HCT116 (cell line): ENCODE measurements around the gene TTC39C. TPM values are rescaled to one million over a fixed set of nuclear protein-coding genes. Genes with fewer than 3 reads are reported as not detected.

Source experiments
- ATAC-seq: fragments of 200-7000 bp; cut with Tn5 transposase; 2 replicates; pipeline ENCODE4 v1.9.1; 2020; ENCODE audit warnings: mild to moderate bottlenecking, moderate library complexity
- BruUV-seq: library from RNA; stranded (reverse); fragments of 400-500 nt; replicated peaks from 2 replicates; lab custom pipeline; 2021; lab: Mats Ljungman, UMichigan
- CTCF ChIA-PET: fragments of 300-600 bp; sonication (Branson Sonifier 250); formaldehyde crosslinking; loops from one replicate; lab custom pipeline; 2021; ENCODE audit warnings: antibody characterized with exemption; lab: Charles Lee
- POLR2A ChIA-PET: fragments of 300-600, 350-600 bp; sonication (Branson Sonifier 250); formaldehyde crosslinking; loops from one replicate; lab custom pipeline; 2021; ENCODE audit warnings: antibody characterized with exemption; lab: Charles Lee
- RAD21 ChIA-PET, 2 experiments: fragments of 300-600 bp; sonication (Branson Sonifier 250); formaldehyde crosslinking; loops; one replicate each; lab custom pipeline; 2023; ENCODE audit warnings: low total read pairs in 2 of 2; ENCODE audit not compliant: uncharacterized antibody in 2 of 2, unreplicated experiment in 2 of 2, low non-redundant PET in 1 of 2; lab: Charles Lee
- DNase-seq: peaks from one replicate; pipeline ENCODE4 v3.0.0-alpha.2; 2010; ENCODE audit warnings: low read depth, low spot score
- H2AFZ ChIP-seq: fragments of 200-600 bp; shearing (Covaris generic), sonication (generic); 2 replicates; pipeline ENCODE4 v1.6.1; 2017; ENCODE audit warnings: low read depth, mixed run types, mixed read lengths, antibody characterized with exemption, low read length; ENCODE audit not compliant: poor library complexity, severe bottlenecking
- H3K27ac ChIP-seq: 2 replicates; pipeline ENCODE4 v1.5.1; 2012; ENCODE audit warnings: low read depth, low read length
- H3K27me3 ChIP-seq: fragments of 200-600 bp; sonication (generic); 2 replicates; pipeline ENCODE4 v1.6.1; 2016; ENCODE audit warnings: mixed run types, low read length, mixed read lengths; ENCODE audit not compliant: insufficient read depth
- H3K36me3 ChIP-seq, 2 experiments: fragments of 200-500 bp in 1 of 2; fragments of 200-600 bp in 1 of 2; sonication (Bioruptor generic) in 1 of 2; sonication (generic) in 1 of 2; 2 replicates each; pipeline versions ENCODE4 v1.5.1 to v1.6.1; 2014 to 2016; ENCODE audit warnings: low read length in 2 of 2, inconsistent platforms in 1 of 2, mixed read lengths in 1 of 2, mixed run types in 1 of 2; ENCODE audit not compliant: insufficient read depth in 2 of 2, control insufficient read depth in 1 of 2
- H3K4me1 ChIP-seq, 2 experiments: fragments of 200-600 bp in 1 of 2; sonication (generic) in 1 of 2; 2 replicates each; pipeline versions ENCODE4 v1.5.1 to v1.6.1; 2012 to 2017; ENCODE audit warnings: low read length in 2 of 2, inconsistent platforms in 1 of 2, mild to moderate bottlenecking in 1 of 2, mixed read lengths in 1 of 2, mixed run types in 1 of 2, moderate library complexity in 1 of 2; ENCODE audit not compliant: insufficient read depth in 2 of 2, control insufficient read depth in 1 of 2
- H3K4me2 ChIP-seq: fragments of 200-600 bp; sonication (generic); 2 replicates; pipeline ENCODE4 v1.6.1; 2017; ENCODE audit warnings: mixed run types, low read length, mixed read lengths
- H3K4me3 ChIP-seq, 2 experiments: fragments of 200-600 bp in 1 of 2; sonication (generic) in 1 of 2; replicated peaks in 1 of 2; 2 replicates each; pipeline ENCODE4 v1.5.1; 2011 to 2016; ENCODE audit warnings: low read length in 2 of 2, control low read depth in 1 of 2, low read depth in 1 of 2, mild to moderate bottlenecking in 1 of 2, mixed read lengths in 1 of 2, mixed run types in 1 of 2
- H3K79me2 ChIP-seq: fragments of 200-600 bp; sonication (generic); 2 replicates; pipeline ENCODE4 v1.6.1; 2017; ENCODE audit warnings: mild to moderate bottlenecking, mixed run types, low read length, moderate library complexity, mixed read lengths; ENCODE audit not compliant: insufficient read depth
- H3K9ac ChIP-seq: fragments of 200-600 bp; sonication (generic); 2 replicates; pipeline ENCODE4 v1.6.1; 2016; ENCODE audit warnings: low read length, mixed read lengths
- H3K9me2 ChIP-seq: fragments of 200-600 bp; sonication (generic), shearing (Covaris generic); 2 replicates; pipeline ENCODE4 v1.6.1; 2017; ENCODE audit warnings: mixed run types, mild to moderate bottlenecking, moderate library complexity; ENCODE audit not compliant: insufficient read depth
- H3K9me3 ChIP-seq, 2 experiments: fragments of 200-500 bp in 1 of 2; fragments of 200-600 bp in 1 of 2; sonication (Bioruptor generic) in 1 of 2; sonication (generic) in 1 of 2; 2 replicates each; pipeline ENCODE4 v1.6.1; 2014 to 2017; ENCODE audit warnings: low read length in 2 of 2, mixed read lengths in 2 of 2, inconsistent platforms in 1 of 2, low read depth in 1 of 2, mild to moderate bottlenecking in 1 of 2, mixed run types in 1 of 2, moderate library complexity in 1 of 2; ENCODE audit not compliant: control insufficient read depth in 1 of 2, insufficient read depth in 1 of 2
- H4K20me1 ChIP-seq: fragments of 200-600 bp; sonication (generic), shearing (Covaris generic); 2 replicates; pipeline ENCODE4 v1.6.1; 2017; ENCODE audit warnings: mixed run types, mild to moderate bottlenecking, moderate library complexity; ENCODE audit not compliant: insufficient read depth
- ATF3 ChIP-seq: IDR thresholded peaks from 2 replicates; pipeline ENCODE4 v1.6.1; 2012
- CBX3 ChIP-seq: IDR thresholded peaks from 2 replicates; pipeline ENCODE4 v1.6.1; 2012; ENCODE audit warnings: low read depth
- EGR1 ChIP-seq: IDR thresholded peaks from 2 replicates; pipeline ENCODE4 v1.6.1; 2012; ENCODE audit warnings: low read depth
- ELF1 ChIP-seq: IDR thresholded peaks from 2 replicates; pipeline ENCODE4 v1.6.1; 2012; ENCODE audit warnings: low read depth, borderline replicate concordance
- EZH2 ChIP-seq: fragments of 200-600 bp; sonication (generic); IDR thresholded peaks from 2 replicates; pipeline ENCODE4 v1.6.1; 2017; ENCODE audit warnings: antibody characterized with exemption, mixed run types
- POLR2AphosphoS5 ChIP-seq: IDR thresholded peaks from 2 replicates; pipeline ENCODE4 v1.6.1; 2011; ENCODE audit warnings: mild to moderate bottlenecking, low read depth, low read length, moderate library complexity
- SIN3A ChIP-seq: IDR thresholded peaks from 2 replicates; pipeline ENCODE4 v1.6.1; 2012; ENCODE audit warnings: low read depth
- SP1 ChIP-seq: IDR thresholded peaks from 2 replicates; pipeline ENCODE4 v1.6.1; 2012; ENCODE audit warnings: low read depth
- TCF7L2 ChIP-seq: IDR thresholded peaks from 2 replicates; pipeline ENCODE4 v1.7.0; 2011; ENCODE audit warnings: borderline replicate concordance, inconsistent platforms; ENCODE audit not compliant: insufficient read depth, insufficient read length; ENCODE audit errors: extremely low read depth
- YY1 ChIP-seq: IDR thresholded peaks from 2 replicates; pipeline ENCODE4 v1.6.1; 2011; ENCODE audit warnings: low read length, low read depth, moderate library complexity, mild to moderate bottlenecking; ENCODE audit not compliant: insufficient replicate concordance; ENCODE audit errors: extremely low read depth
- ZFX ChIP-seq: fragments of 450-650 bp; IDR thresholded peaks from 2 replicates; pipeline ENCODE4 v1.6.1; 2017
- intact Hi-C: fragments of 100-400 bp; cut with micrococcal nuclease; formaldehyde crosslinking; loops from 2 replicates; pipeline ENCODE4 v1.10.0; 2022
- total RNA-seq: library from RNA; stranded (reverse); gene quantifications from one replicate; pipeline ENCODE4 v1.2.1, GENCODE V29; 2021; ENCODE audit not compliant: unreplicated experiment
- TF ChIP-seq, protein P1 (sequence below): IDR thresholded peaks from 2 replicates; pipeline ENCODE4 v1.6.1; 2012; ENCODE audit warnings: low read depth
- TF ChIP-seq, protein P2 (sequence below): IDR thresholded peaks from 2 replicates; pipeline ENCODE4 v1.6.1; 2011; ENCODE audit warnings: mild to moderate bottlenecking, low read length, moderate library complexity; ENCODE audit not compliant: insufficient replicate concordance; ENCODE audit errors: extremely low read depth
- TF ChIP-seq, protein P3 (sequence below): IDR thresholded peaks from 2 replicates; pipeline ENCODE4 v1.6.1; 2012

The TTC39C gene
- total RNA-seq, 1 experiment from 2014 or later: 24.8 TPM

DNA sequence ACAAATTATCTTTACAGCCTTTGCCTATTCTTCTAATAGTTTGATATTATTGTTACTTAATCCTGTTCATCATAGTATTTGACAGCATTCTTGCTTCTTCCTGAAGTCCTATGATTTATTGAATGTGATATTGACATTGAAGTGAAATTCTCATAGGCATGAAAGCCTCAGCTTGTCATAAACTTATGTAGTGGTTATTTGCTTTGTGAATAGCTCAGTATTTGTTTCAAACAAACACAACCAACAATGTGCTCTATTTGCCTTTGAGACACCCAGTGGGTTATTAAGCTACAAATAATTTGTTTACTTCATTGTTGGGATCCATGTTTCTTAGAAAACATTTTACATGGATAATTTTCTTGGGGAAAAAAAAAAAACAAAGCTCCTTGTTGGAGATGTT, 57.2 kb downstream of the TTC39C start:
- Histone ChIP-seq H3K4me3 (no peak overlapping the region), H3K4me2 (no peak overlapping the region), H3K27ac (no peak overlapping the region), H3K9ac (no peak overlapping the region), H3K9me2 (no peaks in the 10 kb centered on the region), H4K20me1 (no peaks in the 10 kb centered on the region), H3K79me2 (no peaks in the 10 kb centered on the region), H3K4me1 (peaks cover 13 to 16% of the 10 kb centered on the region in 2 experiments)
- intact Hi-C loops: loop anchor here (10.0 kb wide), 1 partner anchor 47 kb away; no protein-coding TSS in a partner anchor
- no TSS peak for BruUV-seq
- RAD21 ChIA-PET: no interaction called here
- no peak for TF ChIP-seq SP1
- TF ChIP-seq, protein P1, sequence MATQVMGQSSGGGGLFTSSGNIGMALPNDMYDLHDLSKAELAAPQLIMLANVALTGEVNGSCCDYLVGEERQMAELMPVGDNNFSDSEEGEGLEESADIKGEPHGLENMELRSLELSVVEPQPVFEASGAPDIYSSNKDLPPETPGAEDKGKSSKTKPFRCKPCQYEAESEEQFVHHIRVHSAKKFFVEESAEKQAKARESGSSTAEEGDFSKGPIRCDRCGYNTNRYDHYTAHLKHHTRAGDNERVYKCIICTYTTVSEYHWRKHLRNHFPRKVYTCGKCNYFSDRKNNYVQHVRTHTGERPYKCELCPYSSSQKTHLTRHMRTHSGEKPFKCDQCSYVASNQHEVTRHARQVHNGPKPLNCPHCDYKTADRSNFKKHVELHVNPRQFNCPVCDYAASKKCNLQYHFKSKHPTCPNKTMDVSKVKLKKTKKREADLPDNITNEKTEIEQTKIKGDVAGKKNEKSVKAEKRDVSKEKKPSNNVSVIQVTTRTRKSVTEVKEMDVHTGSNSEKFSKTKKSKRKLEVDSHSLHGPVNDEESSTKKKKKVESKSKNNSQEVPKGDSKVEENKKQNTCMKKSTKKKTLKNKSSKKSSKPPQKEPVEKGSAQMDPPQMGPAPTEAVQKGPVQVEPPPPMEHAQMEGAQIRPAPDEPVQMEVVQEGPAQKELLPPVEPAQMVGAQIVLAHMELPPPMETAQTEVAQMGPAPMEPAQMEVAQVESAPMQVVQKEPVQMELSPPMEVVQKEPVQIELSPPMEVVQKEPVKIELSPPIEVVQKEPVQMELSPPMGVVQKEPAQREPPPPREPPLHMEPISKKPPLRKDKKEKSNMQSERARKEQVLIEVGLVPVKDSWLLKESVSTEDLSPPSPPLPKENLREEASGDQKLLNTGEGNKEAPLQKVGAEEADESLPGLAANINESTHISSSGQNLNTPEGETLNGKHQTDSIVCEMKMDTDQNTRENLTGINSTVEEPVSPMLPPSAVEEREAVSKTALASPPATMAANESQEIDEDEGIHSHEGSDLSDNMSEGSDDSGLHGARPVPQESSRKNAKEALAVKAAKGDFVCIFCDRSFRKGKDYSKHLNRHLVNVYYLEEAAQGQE: no peak
- no peak for TF ChIP-seq EGR1
- TF ChIP-seq POLR2AphosphoS5: no peak
- TF ChIP-seq, all 23 proteins: peak for 0
- no peak for ATAC-seq
- Histone ChIP-seq H3K36me3 (no peaks in the 10 kb centered on the region), H3K9me3 (no peaks in the 10 kb centered on the region), H3K27me3 (no peaks in the 10 kb centered on the region), H2AFZ (no peak overlapping the region)
- ChIA-PET CTCF (no interaction called here), POLR2A (no interaction called here)
- DNase-seq: no peak

DNA sequence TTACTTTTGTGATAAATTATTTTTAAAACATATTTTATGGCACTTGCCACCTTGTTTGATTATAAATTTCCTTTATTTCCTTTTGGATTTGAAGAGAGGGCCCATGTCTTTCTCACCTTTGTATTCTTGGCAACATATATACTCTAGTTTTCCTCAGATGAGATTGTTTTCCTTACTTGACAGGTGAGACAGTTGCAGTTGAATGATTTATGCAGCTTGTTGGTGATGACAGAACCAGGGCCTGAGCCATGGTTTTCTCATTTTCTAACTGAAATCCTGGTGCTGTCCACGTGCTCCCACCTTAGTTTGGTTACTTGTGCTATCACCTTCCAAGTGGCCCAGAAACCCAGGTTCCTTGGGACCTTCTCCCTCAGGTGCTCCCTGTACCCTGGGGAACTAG, 58.2 kb downstream of the TTC39C start:
- Histone ChIP-seq H3K9ac (no peak overlapping the region), H3K4me3 (no peak overlapping the region), H3K79me2 (no peaks in the 10 kb centered on the region), H2AFZ (no peak overlapping the region), H3K9me2 (no peaks in the 10 kb centered on the region), H4K20me1 (no peaks in the 10 kb centered on the region; the same call in 1 of the 2 replicates), H3K9me3 (no peaks in the 10 kb centered on the region), H3K27me3 (no peaks in the 10 kb centered on the region), H3K4me1 (peaks cover 17 to 20% of the 10 kb centered on the region in 2 experiments), H3K4me2 (no peak overlapping the region), H3K36me3 (no peaks in the 10 kb centered on the region), H3K27ac (no peak overlapping the region)
- ATAC-seq: no peak
- no peak for DNase-seq
- intact Hi-C loops: loop anchor here (10.0 kb wide), 1 partner anchor 48 kb away; no protein-coding TSS in a partner anchor
- ChIA-PET POLR2A (no interaction called here), RAD21 (no interaction called here), CTCF (no interaction called here)
- BruUV-seq: no TSS peak
- TF ChIP-seq, protein P2, sequence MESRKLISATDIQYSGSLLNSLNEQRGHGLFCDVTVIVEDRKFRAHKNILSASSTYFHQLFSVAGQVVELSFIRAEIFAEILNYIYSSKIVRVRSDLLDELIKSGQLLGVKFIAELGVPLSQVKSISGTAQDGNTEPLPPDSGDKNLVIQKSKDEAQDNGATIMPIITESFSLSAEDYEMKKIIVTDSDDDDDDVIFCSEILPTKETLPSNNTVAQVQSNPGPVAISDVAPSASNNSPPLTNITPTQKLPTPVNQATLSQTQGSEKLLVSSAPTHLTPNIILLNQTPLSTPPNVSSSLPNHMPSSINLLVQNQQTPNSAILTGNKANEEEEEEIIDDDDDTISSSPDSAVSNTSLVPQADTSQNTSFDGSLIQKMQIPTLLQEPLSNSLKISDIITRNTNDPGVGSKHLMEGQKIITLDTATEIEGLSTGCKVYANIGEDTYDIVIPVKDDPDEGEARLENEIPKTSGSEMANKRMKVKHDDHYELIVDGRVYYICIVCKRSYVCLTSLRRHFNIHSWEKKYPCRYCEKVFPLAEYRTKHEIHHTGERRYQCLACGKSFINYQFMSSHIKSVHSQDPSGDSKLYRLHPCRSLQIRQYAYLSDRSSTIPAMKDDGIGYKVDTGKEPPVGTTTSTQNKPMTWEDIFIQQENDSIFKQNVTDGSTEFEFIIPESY: no peak
- TF ChIP-seq, protein P3, sequence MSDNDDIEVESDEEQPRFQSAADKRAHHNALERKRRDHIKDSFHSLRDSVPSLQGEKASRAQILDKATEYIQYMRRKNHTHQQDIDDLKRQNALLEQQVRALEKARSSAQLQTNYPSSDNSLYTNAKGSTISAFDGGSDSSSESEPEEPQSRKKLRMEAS: no peak
- TF ChIP-seq ATF3: no peak
- no peak for TF ChIP-seq EZH2
- no peak for TF ChIP-seq SIN3A
- no peak for TF ChIP-seq CBX3
- TF ChIP-seq ZFX: no peak
- no peak for TF ChIP-seq TCF7L2
- TF ChIP-seq ELF1: no peak
- TF ChIP-seq YY1: no peak
